Measurements from ENCODE around the gene MOGAT1. TPM values are rescaled to one million over a fixed set of nuclear protein-coding genes. Genes with fewer than 3 reads are reported as not detected.

The MOGAT1 gene
- total and polyA plus RNA-seq, 2 of the 13 experiments (the other 11 are each of a cell fraction or from before 2014, with no cell fraction given), result 0.98 to 4.3 TPM

- Histone ChIP-seq H3K4me1 (ENCODE audit: insufficient read depth, low read length) (peaks cover 13% of the 10 kb centered on the region), H3K9ac (ENCODE audit: insufficient read depth, low read depth, low read length) (no peak overlapping the region), H3K9me3 (ENCODE audit: low read length) (no peaks in the 10 kb centered on the region), H2AFZ (ENCODE audit: low read length) (no peak overlapping the region), H3K4me2 (ENCODE audit: low read depth, low read length) (no peak overlapping the region), H3K27ac (ENCODE audit: extremely low read length, insufficient read depth, low read length) (no peak overlapping the region), H4K20me1 (ENCODE audit: insufficient read depth, low read length) (no peaks in the 10 kb centered on the region), H3K4me3 (replicated peaks in 1 of 3; ENCODE audit: insufficient read depth in 1 of 3, low read depth in 2 of 3, low read length in 3 of 3) (no peak overlapping the region), H3K79me2 (ENCODE audit: insufficient read depth, low read length) (no peaks in the 10 kb centered on the region), H3K27me3 (ENCODE audit: control insufficient read depth in 1 of 2, insufficient read depth in 2 of 2, low read length in 2 of 2) (no peaks in the 10 kb centered on the region), H3K36me3 (replicated peaks in 1 of 2; ENCODE audit: control insufficient read depth in 1 of 2, insufficient read depth in 2 of 2, low read length in 2 of 2) (no peaks in the 10 kb centered on the region)
- in situ Hi-C loops (cut with HindIII; ENCODE audit: extremely low pct_ligation_motif_present, low pct_unique_long_range_greater_than_20kb), result loop anchor here (25.0 kb wide), 1 partner anchor 403 kb away; no protein-coding TSS in a partner anchor
- intact Hi-C loops (cut with micrococcal nuclease; ENCODE audit: unreplicated experiment), result no loop called here
- no peak for FAIRE-seq
- DNase-seq (ENCODE audit: low spot score), result no peak
- no peak for ATAC-seq
- BruUV-seq (replicated peaks), result no TSS peak
- ChIA-PET POLR2A (no interaction called here), CTCF (ENCODE audit: low intra/inter-chr PET ratio, low total read pairs) (no interaction called here)
- WGBS (ENCODE audit: low lambda C conversion rate), result 79% methylated on average over 3 of the region's 3 CpGs
- TF ChIP-seq KLF13 (CRISPR knock-in tag; IDR thresholded peaks at IDR 0.05) (no peak), HOXA7 (CRISPR knock-in tag; IDR thresholded peaks at IDR 0.05) (no peak), SP4 (CRISPR knock-in tag; IDR thresholded peaks at IDR 0.05) (no peak), JUNB (CRISPR knock-in tag; IDR thresholded peaks at IDR 0.05; ENCODE audit: borderline replicate concordance) (no peak), TERF1 (CRISPR knock-in tag; IDR thresholded peaks at IDR 0.05) (no peak), NFYB (CRISPR knock-in tag; IDR thresholded peaks at IDR 0.05) (no peak)
Measured at GRCh38 chr2:222683805-222684204, 12.3 kb downstream of the MOGAT1 start.

- no peak overlapping the region for H3K9ac ChIP-seq (ENCODE audit: insufficient read depth, low read depth, low read length)
- no peak overlapping the region for H3K4me3 ChIP-seq (replicated peaks in 1 of 3; ENCODE audit: insufficient read depth in 1 of 3, low read depth in 2 of 3, low read length in 3 of 3)
- DNase-seq (ENCODE audit: low spot score) (no peak), ATAC-seq (peak; percentile 71), FAIRE-seq (no peak)
- no peaks in the 10 kb centered on the region for H3K36me3 ChIP-seq (replicated peaks in 1 of 2; ENCODE audit: control insufficient read depth in 1 of 2, insufficient read depth in 2 of 2, low read length in 2 of 2)
- 77% methylated on average over 5 of the region's 5 CpGs for WGBS (ENCODE audit: low lambda C conversion rate)
- CTCF ChIA-PET (ENCODE audit: low intra/inter-chr PET ratio, low total read pairs), result no interaction called here
- H2AFZ ChIP-seq (ENCODE audit: low read length), result no peak overlapping the region
- H3K27me3 ChIP-seq (ENCODE audit: control insufficient read depth in 1 of 2, insufficient read depth in 2 of 2, low read length in 2 of 2), result no peaks in the 10 kb centered on the region
- H3K4me1 ChIP-seq (ENCODE audit: insufficient read depth, low read length), result peaks cover 13% of the 10 kb centered on the region
- in situ Hi-C loops (cut with HindIII; ENCODE audit: extremely low pct_ligation_motif_present, low pct_unique_long_range_greater_than_20kb), result loop anchor here (25.0 kb wide), 1 partner anchor 401 kb away; no protein-coding TSS in a partner anchor
- BruUV-seq (replicated peaks), result no TSS peak
- no peaks in the 10 kb centered on the region for H3K79me2 ChIP-seq (ENCODE audit: insufficient read depth, low read length)
- no peaks in the 10 kb centered on the region for H4K20me1 ChIP-seq (ENCODE audit: insufficient read depth, low read length)
- POLR2A ChIA-PET, result no interaction called here
- 0 out of 2 replicates have a peak overlapping the region, but pooled peaks have one; percentile 12 for H3K4me2 ChIP-seq (ENCODE audit: low read depth, low read length)
- H3K9me3 ChIP-seq (ENCODE audit: low read length), result no peaks in the 10 kb centered on the region
- no peak overlapping the region for H3K27ac ChIP-seq (ENCODE audit: extremely low read length, insufficient read depth, low read length)
- intact Hi-C loops (cut with micrococcal nuclease; ENCODE audit: unreplicated experiment), result no loop called here
- TF ChIP-seq ZMYM3 (CRISPR knock-in tag; IDR thresholded peaks at IDR 0.05) (peak; percentile 80), MED1 (CRISPR knock-in tag; IDR thresholded peaks at IDR 0.05) (peak; percentile 62; the same call in 1 of the 2 replicates), ZNF629 (CRISPR knock-in tag; conservative IDR thresholded peaks at IDR 0.05) (peak; percentile 93), CREB1 (IDR thresholded peaks at IDR 0.05) (no peak), CREB1 (CRISPR knock-in tag; IDR thresholded peaks at IDR 0.05) (peak; percentile 36; the same call in 1 of the 2 replicates), ZNF746 (CRISPR knock-in tag; IDR thresholded peaks at IDR 0.05) (no peak), MAX (IDR thresholded peaks at IDR 0.05) (peak; percentile 32; the same call in 1 of the 2 replicates), SIX1 (CRISPR knock-in tag; IDR thresholded peaks at IDR 0.05; ENCODE audit: borderline replicate concordance) (peak; percentile 52; the same call in 1 of the 2 replicates), CTCF (CRISPR knock-in tag; IDR thresholded peaks at IDR 0.05) (0 out of 2 replicates have a peak, but pooled peaks have one; percentile 3)
- TF ChIP-seq, protein P1, sequence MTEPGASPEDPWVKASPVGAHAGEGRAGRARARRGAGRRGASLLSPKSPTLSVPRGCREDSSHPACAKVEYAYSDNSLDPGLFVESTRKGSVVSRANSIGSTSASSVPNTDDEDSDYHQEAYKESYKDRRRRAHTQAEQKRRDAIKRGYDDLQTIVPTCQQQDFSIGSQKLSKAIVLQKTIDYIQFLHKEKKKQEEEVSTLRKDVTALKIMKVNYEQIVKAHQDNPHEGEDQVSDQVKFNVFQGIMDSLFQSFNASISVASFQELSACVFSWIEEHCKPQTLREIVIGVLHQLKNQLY (CRISPR knock-in tag; IDR thresholded peaks at IDR 0.05), result peak; percentile 89
Measured at GRCh38 chr2:222686086-222686750, 14.8 kb downstream of the MOGAT1 start.

Data from HepG2 (cell line).